Caki2 (cell line): ENCODE measurements around the gene AMPD1. TPM values are rescaled to one million over a fixed set of nuclear protein-coding genes. Genes with fewer than 3 reads are reported as not detected.

Experiments used
- DNase-seq: peaks from one replicate; pipeline ENCODE4 v3.0.0-alpha.2; 2015; ENCODE audit warnings: low read depth
- in situ Hi-C: cut with HindIII; loops from 2 replicates; pipeline ENCODE4 v1.10.0; 2016; ENCODE audit warnings: low sequenced_read_pairs, low pct_unique_long_range_greater_than_20kb, mixed read lengths
- total RNA-seq: library from RNA; depleted of rRNA; stranded (reverse); fragments of >200 nt; shearing (Covaris generic); gene quantifications from 2 replicates; pipeline ENCODE4 v1.2.3, GENCODE V29; 2014; ENCODE audit warnings: low replicate concordance; rRNA removed

Gene AMPD1
- total RNA-seq, 1 experiment from 2014 or later: not detected

DNA sequence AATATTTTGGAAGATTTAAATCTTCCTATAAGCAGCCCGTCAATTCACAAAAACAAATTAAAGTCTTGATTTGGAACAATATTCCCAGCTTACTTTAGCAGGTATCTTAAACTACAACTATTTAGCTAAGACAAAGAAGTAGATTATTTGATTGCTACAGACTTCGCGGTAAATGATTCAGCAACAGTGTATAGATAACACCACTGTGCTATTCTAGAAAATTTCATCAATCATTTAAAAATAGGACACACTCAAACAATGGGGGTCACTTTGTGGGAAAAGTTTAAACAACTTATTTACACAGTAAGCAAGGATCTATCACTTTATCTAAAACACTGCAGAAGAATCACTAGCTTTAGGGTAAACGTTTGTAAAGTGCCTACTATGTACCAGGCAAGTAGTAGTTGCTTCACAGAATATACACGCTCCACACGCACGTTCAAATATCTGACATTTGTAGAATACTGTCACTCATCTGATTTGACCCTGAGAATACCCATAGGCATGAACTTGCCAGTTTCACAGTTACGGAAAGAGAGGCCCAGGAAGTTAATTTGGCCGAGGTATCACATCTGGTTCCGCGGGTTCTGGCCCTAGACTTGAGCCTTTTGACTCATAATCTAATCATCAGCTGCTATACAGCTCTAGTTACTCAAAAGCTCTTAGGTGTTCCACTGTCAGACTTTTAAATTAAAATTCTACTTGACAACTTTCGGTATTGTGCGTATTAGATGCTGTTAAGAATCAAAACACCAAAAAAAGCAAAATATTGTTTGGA lies 26.4 kb downstream of the AMPD1 start:
- no peak for DNase-seq
- in situ Hi-C loops: no loop called here

DNA sequence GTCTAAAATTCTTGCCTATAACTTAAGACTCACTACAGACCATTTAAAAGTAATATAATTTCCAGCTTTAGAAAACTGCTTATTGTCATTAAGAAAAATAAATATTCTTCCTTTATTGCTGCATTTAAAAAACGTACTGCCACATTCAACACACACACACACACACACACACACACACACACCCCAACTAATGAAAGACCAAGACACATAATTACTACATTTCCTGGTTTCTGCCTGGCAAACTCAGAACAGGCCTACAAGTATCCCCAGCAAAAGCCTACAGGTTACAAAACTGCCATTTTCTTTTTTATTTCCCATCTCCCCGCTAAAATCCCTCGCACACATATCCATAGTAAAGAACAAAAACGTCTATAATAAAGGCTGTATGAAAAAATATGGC lies 27.0 kb downstream of the AMPD1 start:
- no peak for DNase-seq
- in situ Hi-C loops: no loop called here

DNA sequence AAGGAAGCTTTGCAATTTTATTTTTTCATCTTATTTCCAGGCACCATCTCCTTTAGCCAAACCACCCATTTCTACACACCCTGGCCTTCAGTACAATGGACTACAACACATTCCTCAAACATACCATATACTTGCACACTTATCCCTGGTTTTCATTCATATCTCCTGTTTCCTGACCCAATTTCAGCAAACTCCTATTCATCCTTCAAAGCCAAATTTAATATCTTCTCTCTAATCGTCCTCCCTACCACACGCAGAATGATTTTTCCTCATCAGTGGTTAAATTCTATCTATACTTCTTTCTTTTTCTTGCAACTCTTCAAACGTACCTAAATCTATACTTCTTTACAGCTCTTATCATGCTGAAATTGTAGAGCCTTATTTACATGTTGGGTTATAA lies 28.4 kb downstream of the AMPD1 start:
- no peak for DNase-seq
- in situ Hi-C loops: no loop called here

DNA sequence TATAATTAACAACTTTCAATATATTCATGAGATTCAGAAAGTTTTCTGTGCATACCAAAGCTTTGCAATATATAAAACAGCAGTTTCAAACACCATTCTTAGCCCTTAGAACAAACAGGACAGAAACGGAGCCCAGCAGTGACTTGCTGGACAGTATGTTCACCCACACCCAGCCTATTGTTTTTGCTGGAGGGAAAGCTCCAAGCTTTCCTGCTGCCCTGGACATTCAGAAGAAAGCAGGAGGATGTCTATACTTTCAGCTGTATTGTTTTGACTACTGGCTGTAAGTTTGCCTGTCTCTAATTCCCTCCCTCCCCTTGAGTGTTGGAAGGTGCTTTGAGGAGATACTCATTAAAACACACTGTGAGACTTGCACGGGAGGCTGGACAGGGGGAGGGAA lies 35.1 kb downstream of the AMPD1 start:
- DNase-seq: no peak
- in situ Hi-C loops: no loop called here

DNA sequence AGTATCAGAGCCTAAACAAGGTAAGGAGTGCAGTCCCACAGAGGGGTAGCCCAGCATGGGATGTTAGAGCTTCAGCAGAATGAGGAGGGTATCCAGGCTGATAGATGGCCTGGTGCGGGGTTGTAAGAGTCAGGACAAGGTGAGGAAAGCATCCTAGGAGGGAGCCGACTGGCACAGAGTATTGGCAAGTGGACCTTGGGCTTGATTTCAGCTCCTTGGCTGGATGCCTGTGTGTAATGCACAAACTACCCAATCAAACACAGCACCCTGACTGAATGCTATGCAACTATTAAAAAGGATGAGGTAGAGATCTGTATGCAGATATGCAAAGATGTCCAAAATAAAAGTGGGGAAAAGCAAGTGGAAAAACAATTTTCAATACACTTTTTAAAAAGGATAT lies 43.5 kb downstream of the AMPD1 start:
- in situ Hi-C loops: no loop called here
- no peak for DNase-seq

DNA sequence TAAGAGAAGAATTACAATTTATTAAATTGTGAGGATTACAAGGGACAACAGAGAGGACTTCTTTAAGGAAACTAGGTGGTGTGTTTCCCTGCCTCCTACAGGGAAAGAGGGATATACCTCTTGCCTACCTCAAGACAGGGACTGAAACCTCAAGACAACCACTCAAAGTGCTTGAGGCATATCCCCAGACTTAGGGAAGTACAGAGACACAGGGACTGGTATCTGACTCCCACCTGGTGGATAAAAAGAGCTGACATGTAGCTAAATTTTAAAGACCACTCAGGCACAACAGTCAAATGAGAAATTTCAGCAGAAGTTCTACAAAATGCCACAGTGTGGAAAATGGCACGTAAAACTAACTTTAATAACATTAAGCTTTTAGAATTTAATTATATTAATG lies 46.8 kb downstream of the AMPD1 start:
- no peak for DNase-seq
- in situ Hi-C loops: no loop called here

DNA sequence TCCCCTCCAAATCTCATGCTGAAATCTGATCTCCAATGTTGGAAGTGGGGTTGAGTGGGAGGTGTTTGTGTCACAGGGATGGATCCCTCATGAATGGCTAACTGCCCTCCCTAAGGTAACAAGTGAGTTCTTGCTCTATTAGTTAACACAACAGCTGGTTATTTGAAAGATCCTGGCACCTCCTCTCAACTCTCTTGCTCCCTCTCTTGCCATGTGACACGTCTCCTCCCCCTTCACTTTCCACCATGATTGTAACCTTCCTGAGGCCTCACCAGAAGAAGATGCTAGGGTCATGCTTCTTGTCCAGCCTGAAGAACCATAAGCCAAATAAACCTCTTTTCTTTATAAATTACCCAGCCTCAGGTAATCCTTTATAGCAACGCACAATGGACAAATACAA lies 54.0 kb downstream of the AMPD1 start:
- in situ Hi-C loops: no loop called here
- DNase-seq: no peak

DNA sequence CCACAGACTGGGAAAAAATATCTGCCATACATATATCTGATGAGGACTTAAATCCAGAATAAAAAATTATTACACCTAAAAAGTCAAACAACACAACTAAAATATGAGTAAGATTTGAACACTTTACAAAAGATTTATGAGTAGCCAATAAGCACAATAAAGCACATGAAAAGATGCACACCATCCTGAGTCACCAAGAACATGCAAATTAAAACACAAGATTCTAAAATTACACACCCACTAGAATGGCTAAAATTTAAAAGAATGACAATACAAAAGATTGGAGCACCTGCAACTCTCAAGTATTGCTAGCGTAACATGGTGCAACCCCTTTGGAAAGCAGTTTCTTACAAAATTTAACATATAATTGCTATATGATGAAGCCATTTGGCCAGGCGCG lies 56.4 kb downstream of the AMPD1 start:
- in situ Hi-C loops: no loop called here
- DNase-seq: no peak

DNA sequence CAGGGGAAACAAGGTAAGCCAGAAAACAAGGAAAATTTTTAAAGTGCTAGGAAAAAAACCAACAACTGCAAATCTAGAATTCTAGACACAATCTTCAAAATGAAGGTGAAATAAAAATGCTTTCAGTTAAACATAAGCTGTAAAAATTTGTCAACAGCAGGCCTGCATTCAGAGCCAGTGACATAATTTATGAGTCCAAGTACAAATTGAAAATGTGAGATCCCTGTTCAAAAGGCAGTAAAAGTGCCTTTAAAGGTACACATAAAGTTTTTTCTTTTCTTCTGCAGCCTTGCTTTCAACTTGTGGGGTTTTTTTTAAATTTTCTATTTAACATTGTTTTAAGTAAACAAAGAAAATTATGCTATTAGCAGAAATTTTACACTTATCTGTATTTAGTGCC lies 62.9 kb downstream of the AMPD1 start:
- DNase-seq: no peak
- in situ Hi-C loops: no loop called here

DNA sequence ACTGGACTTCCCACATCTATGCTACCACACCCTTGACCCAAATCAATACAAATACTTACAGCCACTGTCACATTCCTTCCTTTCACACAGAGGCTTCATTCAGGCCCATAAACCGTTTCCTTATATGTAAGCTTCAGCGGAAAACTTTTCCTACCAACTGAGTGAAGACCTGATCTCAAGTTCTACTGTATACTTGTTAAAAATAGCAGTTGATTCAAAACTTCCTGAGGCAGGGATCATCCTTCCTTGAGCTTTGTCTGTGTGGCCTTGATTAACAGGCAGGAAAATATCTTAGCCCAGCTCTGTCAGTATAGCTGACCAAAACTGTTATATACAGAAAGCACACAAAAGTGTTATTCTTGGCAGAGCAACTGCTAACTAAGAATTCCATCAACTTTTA lies 68.2 kb downstream of the AMPD1 start:
- in situ Hi-C loops: no loop called here
- DNase-seq: no peak

DNA sequence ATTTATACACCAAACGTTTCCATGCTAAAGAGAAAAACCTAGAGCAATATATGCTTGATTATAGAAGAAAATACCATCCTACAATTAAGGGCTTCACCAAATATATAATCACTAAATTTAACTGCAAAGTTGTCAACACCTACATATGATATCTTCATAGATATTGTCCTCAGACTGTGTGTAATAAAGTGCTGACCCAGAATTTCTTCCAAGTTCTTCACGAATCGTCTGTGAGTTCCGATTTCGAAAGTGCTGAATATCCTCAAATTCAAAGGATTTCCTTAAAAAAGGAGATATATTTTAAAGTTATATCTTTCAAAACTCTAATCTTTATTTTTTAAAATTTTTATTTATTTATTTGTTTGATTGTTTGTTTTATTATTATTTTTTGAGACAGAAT lies 72.0 kb downstream of the AMPD1 start:
- in situ Hi-C loops: no loop called here
- DNase-seq: no peak

Other genes with a start within 250 kb of the AMPD1 start
- 7.9 and 10.7 TPM in 2 replicates for gene TRIM33, start 184.3 kb downstream of the AMPD1 start, total RNA-seq
- 13.3 and 17.8 TPM in 2 replicates for gene BCAS2, start 113.9 kb downstream of the AMPD1 start, total RNA-seq
- 0.26 and 0.84 TPM in 2 replicates for gene DENND2C, start 25.5 kb downstream of the AMPD1 start, total RNA-seq
- 55.8 and 56.0 TPM in 2 replicates for gene NRAS, start 21.2 kb upstream of the AMPD1 start, total RNA-seq
- gene CSDE1, start 62.4 kb upstream of the AMPD1 start, total RNA-seq: 112 and 120 TPM in 2 replicates
- 23.2 and 89.6 TPM in 2 replicates for gene SIKE1, start 85.1 kb upstream of the AMPD1 start, total RNA-seq
- not detected in 2 replicates for gene SYCP1, start 159.3 kb upstream of the AMPD1 start, total RNA-seq